Amygdala (tissue), 56 donors: ENCODE measurements around the gene LYSMD4.

Experiments used
- DNase-seq, 56 donors: peaks; one replicate each; lab custom pipeline; 2025; lab: John Stamatoyannopoulos, UW

Gene LYSMD4

GRCh38 chr15:99732124-99732750 lies 1.0 kb downstream of the LYSMD4 start:
- peak in 2 of 56 donors; percentile 7 to 29 for DNase-seq

GRCh38 chr15:99731336-99732123 lies 1.7 kb downstream of the LYSMD4 start:
- DNase-seq: no peak

GRCh38 chr15:99729920-99730319 lies 3.3 kb downstream of the LYSMD4 start:
- peak in 20 of 56 donors; percentile 11 to 63 (median 32) for DNase-seq

GRCh38 chr15:99729327-99729726 lies 3.9 kb downstream of the LYSMD4 start:
- no peak for DNase-seq

- DNase-seq: no peak
Observed at GRCh38 chr15:99728916-99729315, 4.3 kb downstream of the LYSMD4 start.

- DNase-seq: no peak
Observed at GRCh38 chr15:99727733-99728132, 5.5 kb downstream of the LYSMD4 start.

- DNase-seq: no peak
Observed at GRCh38 chr15:99727330-99727729, 5.9 kb downstream of the LYSMD4 start.

GRCh38 chr15:99726333-99726732 lies 6.9 kb downstream of the LYSMD4 start:
- DNase-seq: no peak

GRCh38 chr15:99722406-99722805 lies 10.8 kb downstream of the LYSMD4 start:
- DNase-seq: no peak

- DNase-seq: no peak
Observed at GRCh38 chr15:99721896-99722295, 11.3 kb downstream of the LYSMD4 start.

- no peak for DNase-seq
Observed at GRCh38 chr15:99721104-99721778, 12.0 kb downstream of the LYSMD4 start.

GRCh38 chr15:99720533-99720932 lies 12.7 kb downstream of the LYSMD4 start:
- no peak for DNase-seq

GRCh38 chr15:99719096-99719541 lies 14.1 kb downstream of the LYSMD4 start:
- DNase-seq: no peak

- DNase-seq: no peak
Observed at GRCh38 chr15:99718421-99718820, 14.8 kb downstream of the LYSMD4 start.

GRCh38 chr15:99717161-99718009 lies 15.9 kb downstream of the LYSMD4 start:
- DNase-seq: peak in 4 of 56 donors; percentile 18 to 36 (median 24)

- DNase-seq: no peak
Observed at GRCh38 chr15:99716540-99717095, 16.6 kb downstream of the LYSMD4 start.

GRCh38 chr15:99712415-99712814 lies 20.8 kb downstream of the LYSMD4 start:
- DNase-seq: no peak

- no peak for DNase-seq
Observed at GRCh38 chr15:99711625-99712024, 21.6 kb downstream of the LYSMD4 start.

- DNase-seq: no peak
Observed at GRCh38 chr15:99709243-99709986, 23.8 kb downstream of the LYSMD4 start.
